Right ventricle myocardium inferior (tissue), 1 donor: Measurements from ENCODE around the gene ODF2. TPM values are rescaled to one million over a fixed set of nuclear protein-coding genes. Genes with fewer than 3 reads are reported as not detected.
A peak's percentile ranks its signal among the peaks of the same experiment; 100 is the strongest.
"Not testable (repeated sequence)": the region's sequence is repeated elsewhere in the genome, so short reads cannot be mapped to it uniquely, and the experiment has no call there.

Source experiments
- ATAC-seq: fragments of 200-7000 bp; cut with Tn5 transposase; one replicate; pipeline ENCODE4 v1.9.1; 2020; ENCODE audit warnings: mild to moderate bottlenecking, moderate library complexity
- DNase-seq: peaks from one replicate; pipeline ENCODE4 v3.0.0; 2021; ENCODE audit errors: missing footprints
- intact Hi-C: fragments of 100-400 bp; cut with DNase I; formaldehyde crosslinking; loops from one replicate; pipeline ENCODE4 v1.11.0; 2022
- total RNA-seq: library from RNA; stranded (reverse); fragmentation: NEBNext Ultra II Directional; extraction: Animal tissue kit (Norgen Biotek cat#: 25700); gene quantifications from one replicate; pipeline ENCODE4 v1.2.1, GENCODE V29; 2021
- donor health status: DM: no; HTN: yes; CAD: no; lungs with severe emphysema.

The ODF2 gene
- total RNA-seq, 1 donor from 2014 or later = 10.8 TPM

DNA sequence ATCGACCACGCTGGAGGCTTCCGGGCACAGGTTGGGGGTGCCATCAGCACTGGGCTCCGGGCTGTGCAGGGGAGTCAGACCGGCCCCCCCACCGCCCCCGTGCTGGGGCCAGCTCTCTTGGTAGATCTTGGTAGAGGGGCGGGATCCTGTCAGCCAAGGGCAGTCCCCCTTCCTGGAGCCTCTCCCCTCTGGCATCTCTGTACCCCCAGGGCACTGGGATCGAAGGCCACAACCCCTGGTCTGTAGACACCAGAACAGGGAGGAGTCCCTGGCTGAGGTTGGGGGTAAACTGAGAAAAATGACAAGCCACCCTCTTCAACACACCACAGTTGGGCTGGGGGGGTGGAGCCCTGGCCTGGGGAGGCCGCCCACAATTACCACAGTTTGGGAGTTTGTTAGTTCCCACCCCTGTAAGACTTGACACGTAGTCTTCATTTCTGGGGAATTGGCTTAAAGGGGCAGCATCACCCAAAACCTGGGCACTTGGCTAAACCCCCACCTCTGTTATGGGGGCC, 34.3 kb upstream of the ODF2 start:
- intact Hi-C loops = no loop called here
- ATAC-seq (peak; percentile 24), DNase-seq (no peak)

DNA sequence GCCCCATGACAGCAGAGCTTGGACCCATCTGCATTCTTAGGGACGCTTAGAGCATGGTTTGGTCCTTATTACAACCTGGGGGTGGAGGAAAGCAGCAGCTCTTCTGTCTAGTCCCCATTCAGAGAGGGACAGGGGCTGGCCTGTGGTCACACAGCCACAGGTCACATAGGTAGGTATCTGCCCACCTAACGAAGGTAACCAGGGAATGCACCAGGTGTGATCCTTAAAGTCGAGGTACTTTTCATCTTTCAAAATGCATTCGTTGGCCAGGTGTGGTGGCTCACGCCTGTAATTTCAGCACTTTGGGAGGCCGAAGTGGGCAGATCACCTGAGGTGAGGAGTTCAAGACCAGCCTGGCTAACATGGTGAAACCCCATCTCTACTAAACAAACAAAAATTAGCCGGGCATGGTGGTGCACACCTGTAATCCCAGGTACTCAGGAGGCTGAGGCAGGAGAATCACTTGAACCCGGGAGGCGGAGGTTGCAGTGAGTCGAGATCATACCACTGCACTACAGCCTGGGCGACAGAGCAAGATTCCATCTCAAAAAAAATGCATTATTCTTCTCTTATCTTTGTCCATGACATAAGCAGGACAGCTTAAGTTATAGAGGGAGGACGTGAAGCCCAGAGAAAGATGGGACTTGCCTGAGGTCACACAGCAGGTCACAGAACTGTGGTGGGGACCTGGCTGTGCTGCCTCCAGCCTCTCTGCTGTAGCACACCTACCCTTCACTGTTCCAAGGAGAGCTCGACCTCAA, 33.6 kb upstream of the ODF2 start:
- intact Hi-C loops, DNase-seq, ATAC-seq: not testable (repeated sequence)

DNA sequence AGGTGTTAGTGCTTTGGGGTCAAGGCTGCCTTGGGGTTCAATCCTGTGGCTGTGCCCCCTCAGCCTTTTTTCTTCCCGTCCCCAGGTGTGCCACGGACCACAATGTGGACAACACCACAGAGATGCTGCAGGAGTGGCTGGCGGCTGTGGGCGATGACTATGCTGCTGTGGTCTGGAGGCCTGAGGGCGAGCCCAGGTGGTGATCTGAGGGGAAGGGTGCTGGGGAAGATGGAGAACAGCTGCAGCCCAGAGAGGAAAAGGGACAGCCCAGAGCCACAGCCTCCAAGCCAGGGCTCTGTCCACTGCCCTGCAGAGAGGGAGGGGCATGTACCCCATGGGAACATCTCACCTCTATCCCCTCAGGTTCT, 33.0 kb upstream of the ODF2 start:
- intact Hi-C loops = no loop called here
- ATAC-seq (no peak), DNase-seq (no peak)

DNA sequence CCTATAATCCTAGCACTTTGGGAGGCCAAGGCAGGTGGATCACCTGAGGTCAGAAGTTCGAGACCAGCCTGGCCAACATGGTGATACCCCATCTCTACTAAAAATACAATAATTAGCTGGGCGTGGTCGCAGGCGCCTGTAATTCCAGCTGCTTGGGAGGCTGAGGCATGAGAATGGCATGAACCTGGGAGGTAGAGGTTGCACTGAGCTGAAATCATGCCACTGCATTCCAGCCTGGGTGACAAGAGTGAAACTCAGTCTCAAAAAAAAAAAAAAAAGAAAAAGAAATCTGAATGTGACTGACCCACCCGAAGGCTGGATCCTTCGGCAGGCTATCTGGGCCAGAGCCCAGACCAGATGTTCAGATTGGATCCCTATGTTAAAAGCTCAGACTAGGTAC, 32.5 kb upstream of the ODF2 start:
- ATAC-seq, intact Hi-C loops, DNase-seq: not testable (repeated sequence)

DNA sequence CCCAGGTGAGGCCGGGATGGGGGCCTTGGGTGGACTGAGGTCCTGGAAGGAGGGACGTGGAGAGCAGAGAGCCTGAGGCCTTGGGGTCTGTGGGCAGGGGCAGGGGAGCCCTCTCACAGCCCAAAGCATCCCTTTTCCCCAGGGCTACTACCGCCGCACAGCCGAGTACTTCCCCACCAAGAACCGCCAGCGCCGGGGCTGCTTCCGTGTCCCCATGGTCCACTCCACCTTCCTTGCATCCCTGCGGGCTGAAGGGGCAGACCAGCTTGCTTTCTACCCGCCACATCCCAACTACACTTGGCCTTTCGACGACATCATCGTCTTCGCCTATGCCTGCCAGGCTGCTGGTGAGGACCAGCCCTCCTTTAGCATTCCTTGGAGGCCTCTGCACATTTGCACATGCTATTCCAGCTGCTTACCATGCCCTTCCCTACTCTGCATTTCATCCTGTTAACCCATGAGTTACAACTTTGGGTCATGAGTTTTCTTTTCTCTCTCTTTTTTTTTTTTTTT, 31.5 kb upstream of the ODF2 start:
- ATAC-seq (no peak), DNase-seq (no peak)

DNA sequence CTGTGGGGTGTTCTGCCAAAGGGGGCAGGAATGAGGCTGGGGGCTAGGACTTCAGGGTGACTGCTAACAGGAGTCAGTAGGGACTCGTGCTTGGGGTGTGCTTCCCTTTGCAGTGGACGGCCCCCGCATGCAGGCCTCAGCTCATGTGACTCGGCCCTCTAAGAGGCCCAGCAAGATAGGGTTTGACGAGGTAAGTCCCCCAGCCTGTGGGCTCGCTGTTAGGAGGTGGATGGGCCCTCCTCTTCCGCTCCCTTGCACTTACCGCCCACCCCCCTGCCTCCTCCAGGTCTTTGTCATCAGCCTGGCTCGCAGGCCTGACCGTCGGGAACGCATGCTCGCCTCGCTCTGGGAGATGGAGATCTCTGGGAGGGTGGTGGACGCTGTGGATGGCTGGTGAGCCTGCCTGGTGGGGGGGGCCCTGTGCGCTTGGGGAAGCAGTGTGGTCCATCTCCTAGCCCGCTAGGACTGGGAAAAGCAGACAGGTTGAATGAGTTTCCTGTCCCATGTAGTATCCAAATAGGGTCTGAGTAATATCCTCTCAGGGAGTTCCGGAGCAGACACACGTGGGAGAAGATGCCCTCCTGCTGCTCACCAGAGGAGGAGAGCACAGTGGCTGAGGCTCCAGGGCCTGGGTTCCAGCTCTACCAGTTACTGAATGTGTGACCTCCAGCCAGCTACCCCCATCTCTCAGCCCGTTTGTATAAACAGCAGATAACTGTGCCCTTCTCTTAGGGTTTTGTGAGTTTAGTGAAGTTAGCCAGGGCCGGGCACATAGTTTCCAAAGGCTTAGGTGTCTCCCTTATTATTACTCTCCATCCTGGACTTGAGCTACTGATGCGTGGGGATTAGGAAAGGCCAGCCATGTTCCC, 26.9 kb upstream of the ODF2 start:
- intact Hi-C loops = no loop called here
- no peak for ATAC-seq
- DNase-seq = no peak

More for the DNA sequence above, 31.5 kb upstream of the ODF2 start:
- intact Hi-C loops = no loop called here

DNA sequence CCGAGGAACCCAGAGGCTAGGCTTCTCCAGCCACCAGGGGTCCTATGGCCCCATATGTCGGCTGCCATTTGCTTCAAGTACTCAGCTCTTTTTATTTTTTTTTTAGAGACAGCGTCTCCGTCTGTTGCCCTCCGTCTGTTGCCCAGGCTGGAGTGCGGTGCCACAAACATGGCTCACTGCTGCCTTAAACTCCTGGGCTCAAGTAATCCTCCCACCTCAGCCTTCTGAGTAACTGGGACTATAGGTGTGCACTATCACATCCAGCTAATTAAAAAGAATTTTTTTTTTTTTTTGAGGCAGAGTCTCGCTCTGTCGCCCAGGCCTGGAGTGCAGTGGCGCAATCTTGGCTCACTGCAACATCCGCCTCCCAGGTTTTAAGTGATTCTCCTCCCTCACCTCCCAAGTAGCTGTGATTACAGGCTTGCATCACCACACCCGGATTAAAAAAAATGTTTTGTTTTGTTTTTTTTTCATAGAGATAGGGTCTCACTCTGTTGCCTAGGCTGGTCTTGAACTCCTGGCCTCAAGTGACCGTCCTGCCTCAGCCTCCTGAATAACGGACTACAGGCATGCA, 26.2 kb upstream of the ODF2 start:
- DNase-seq (peak; percentile 11), ATAC-seq (no peak)
- intact Hi-C loops = no loop called here

DNA sequence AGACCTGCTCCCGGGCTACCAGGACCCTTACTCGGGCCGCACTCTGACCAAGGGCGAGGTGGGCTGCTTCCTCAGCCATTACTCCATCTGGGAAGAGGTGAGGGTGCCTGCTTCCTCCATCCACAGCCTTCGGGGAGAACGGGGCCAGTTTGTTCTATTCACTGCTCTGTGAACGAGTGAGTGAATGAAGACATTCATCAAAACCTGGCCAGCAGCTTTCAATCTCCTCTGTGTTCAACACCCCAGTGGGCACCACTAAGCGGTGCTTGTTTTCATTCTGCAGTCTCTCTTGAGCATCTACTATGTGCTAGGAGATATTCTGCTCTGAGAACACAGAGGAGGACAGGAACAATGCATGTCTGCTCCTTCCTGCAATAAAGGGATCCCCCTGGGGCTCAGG, 24.6 kb upstream of the ODF2 start:
- DNase-seq (no peak), ATAC-seq (no peak)
- intact Hi-C loops = no loop called here

DNA sequence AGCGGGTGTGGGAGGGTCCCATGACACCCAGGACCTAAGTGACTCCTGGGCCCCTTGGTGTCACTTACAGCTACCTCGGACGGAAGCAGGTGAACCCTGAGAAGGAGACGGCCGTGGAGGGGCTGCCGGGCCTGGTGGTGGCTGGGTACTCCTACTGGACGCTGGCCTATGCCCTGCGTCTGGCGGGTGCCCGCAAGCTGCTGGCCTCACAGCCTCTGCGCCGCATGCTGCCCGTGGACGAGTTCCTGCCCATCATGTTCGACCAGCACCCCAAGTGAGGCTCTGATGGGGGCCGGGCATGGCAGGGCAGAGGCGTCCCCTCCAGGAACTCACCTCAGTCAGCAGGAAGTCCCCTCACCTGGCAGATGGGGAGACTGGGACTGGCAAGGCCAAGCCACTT, 21.5 kb upstream of the ODF2 start:
- DNase-seq (no peak), ATAC-seq (no peak)
- intact Hi-C loops = no loop called here

DNA sequence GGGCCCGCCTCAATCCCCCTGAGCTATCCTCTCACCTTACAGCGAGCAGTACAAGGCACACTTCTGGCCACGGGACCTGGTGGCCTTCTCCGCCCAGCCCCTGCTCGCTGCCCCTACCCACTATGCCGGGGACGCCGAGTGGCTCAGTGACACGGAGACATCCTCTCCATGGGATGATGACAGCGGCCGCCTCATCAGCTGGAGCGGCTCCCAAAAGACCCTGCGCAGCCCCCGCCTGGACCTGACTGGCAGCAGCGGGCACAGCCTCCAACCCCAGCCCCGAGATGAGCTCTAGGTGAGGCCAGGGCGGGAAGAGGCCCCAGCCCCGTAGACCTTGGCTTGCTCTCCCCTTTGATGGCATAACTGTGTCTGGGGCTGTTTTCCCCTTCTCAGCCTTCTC, 20.2 kb upstream of the ODF2 start:
- DNase-seq = peak; percentile 68
- no peak for ATAC-seq
- intact Hi-C loops = no loop called here

DNA sequence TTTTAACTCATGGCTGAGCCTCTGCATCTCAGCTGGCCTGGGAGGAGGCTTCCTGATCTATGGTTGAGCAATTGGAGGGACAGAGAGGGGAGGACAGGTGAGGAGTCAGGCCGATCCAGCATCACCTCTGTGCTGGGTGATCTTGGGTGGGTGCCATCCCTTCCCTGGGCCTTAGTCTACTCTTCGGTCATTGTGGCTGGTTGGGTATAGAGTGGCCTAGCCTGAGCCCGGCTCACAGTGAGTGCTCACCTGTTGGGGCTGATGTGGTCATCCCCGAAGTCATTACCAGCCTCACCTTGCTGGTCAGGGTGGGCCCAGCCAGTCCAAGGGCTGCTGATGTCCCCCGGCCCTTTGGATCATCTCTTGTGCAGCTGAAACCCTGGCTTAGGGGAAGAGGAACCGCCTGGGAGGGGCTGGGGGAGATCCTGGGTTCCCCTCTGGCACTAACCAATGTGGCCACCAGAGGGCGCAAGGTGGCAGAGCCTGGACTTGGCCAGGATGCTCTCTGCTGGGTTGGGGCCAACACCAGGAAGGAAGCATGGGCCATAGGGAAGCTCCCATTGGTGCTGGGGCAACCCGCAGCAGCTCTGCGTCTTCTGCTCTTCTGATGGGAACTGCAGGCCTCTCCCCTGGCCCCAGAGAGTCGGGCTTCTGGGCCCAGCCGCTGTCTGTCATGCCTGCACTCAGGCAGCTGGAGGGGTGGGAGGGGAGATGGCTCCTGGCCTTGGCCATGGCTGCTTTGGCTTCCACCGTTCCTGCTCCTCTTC, 17.3 kb upstream of the ODF2 start:
- intact Hi-C loops = no loop called here
- ATAC-seq (peak; percentile 92), DNase-seq (peak; percentile 92)

DNA sequence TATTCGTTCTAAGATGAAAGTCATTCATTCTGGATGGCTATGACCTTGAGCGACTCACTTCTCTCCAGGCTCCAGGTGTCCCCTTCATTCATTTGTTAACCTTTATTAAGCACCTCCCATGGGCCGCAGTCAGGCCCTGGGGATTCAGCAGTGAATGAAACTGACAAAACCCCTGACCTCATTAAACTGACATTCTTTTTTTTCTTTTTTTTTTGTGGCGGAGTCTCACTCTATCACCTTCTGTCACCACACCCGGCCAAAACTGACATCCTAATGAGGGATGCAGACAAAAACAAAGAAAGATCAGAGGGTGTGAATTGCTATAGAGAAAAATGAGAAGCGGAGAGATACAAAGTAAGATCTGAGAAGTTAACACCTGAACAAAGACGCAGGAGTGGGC, 16.5 kb upstream of the ODF2 start:
- no peak for ATAC-seq
- DNase-seq = peak; percentile 30
- intact Hi-C loops = no loop called here

DNA sequence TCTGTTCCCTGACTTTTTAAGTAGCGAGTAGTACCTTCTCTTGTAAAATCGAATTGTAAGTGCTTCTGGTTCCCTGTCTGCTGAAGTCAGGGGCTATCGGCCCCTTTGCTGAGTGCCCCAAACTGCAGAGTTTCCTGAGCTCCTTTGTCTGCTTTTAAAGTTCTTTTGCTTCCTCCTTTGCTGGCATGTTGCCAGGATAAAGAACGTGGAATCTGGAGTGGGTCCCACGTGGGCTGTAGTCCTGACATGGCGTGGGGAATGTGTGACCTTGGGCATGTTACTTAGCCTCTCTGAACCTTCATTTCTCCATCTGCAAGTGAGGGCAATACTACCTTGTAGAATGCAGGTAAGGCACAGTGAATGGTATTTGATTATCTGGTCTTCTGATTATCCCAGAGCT, 13.7 kb upstream of the ODF2 start:
- ATAC-seq (no peak), DNase-seq (peak; percentile 9)
- intact Hi-C loops = no loop called here

DNA sequence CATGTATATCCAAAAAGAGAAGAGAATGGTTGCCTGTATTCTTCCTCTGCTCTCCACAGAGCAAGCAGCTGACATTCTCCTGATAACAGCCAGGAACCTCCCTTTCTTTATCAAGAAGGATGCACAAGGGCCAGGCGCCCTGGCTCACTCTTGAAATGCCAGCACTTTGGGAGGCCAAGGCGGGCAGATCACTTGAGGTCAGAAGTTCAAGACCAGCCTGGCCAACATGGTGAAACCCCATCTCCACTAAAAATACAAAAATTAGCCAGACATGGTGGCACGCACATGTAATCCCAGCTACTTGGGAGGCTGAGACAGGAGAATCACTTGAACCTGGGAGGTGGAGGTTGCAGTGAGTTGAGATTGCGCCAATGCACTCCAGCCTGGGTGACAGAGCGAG, 9.3 kb upstream of the ODF2 start:
- intact Hi-C loops = not testable (repeated sequence)

DNA sequence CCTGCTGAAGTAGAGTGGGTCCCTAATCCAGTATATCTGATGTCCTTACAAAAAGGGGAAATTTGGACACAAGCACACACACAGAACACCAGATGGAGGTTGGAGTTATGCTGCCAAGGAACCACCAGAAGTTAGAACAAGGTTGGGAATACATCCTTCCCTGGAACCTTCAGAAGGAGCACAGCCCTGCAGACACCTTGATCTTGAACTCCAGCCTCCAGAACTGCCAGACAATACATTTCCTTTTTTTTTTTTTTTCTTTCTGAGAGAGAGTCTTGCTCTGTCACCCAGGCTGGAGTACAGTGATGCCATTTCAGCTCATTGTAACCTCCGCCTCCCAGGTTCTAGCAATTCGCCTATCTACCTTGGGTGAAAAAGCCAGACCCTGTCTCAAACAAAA, 7.1 kb upstream of the ODF2 start:
- ATAC-seq = no peak
- intact Hi-C loops = no loop called here

More for the DNA sequence above, 9.3 kb upstream of the ODF2 start:
- DNase-seq = peak; percentile 60
- ATAC-seq = not testable (repeated sequence)

DNA sequence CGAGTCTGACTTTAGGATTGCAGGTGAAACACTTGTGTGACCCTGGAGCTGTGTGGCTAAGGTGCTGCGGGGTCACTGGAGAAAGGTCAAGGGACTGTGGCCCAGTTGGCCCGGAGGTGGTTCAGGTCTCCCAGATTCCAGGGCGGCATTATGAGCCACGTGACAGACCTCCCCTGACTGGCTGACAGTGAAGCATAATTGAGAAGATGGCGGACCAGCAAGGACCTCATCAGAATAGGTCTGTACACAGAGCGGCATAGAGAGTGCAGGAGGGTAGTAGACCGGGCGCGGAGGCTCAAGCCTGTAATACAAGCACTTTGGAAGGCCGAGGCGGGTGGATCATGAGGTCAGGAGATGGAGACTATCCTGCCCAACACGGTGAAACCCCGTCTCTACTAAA, 815 bp upstream of the ODF2 start:
- ATAC-seq (no peak), DNase-seq (no peak)
- intact Hi-C loops = loop anchor here (5.0 kb wide), 1 partner anchor 93 kb away; no protein-coding TSS in a partner anchor

More for the DNA sequence above, 7.1 kb upstream of the ODF2 start:
- no peak for DNase-seq

DNA sequence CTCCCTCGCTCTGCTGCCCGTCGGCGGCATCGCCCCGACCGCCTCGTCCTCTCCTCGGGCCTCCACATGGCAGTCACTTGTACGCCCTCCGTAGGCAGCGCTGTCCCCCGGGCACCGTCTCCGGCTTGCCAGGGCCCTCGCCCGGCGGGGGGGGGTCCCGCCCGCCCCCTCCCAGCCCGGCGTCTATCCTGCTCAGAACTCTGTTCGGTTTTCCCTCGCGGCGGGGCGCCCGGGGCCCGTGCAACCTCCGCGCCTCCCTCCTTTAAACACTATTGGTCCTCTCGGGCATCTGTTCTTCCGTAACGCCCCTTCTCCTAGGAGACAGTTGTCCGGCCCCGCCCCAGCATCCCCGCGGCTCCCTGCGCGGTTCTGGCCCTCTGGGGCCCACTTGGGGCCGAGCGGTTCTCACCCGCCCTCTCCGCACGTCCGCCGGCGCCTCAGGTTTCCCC, 831 bp downstream of the ODF2 start:
- intact Hi-C loops = loop anchor here (5.0 kb wide), 1 partner anchor 94 kb away; no protein-coding TSS in a partner anchor
- ATAC-seq (peak; percentile 81), DNase-seq (peak; percentile 86)

DNA sequence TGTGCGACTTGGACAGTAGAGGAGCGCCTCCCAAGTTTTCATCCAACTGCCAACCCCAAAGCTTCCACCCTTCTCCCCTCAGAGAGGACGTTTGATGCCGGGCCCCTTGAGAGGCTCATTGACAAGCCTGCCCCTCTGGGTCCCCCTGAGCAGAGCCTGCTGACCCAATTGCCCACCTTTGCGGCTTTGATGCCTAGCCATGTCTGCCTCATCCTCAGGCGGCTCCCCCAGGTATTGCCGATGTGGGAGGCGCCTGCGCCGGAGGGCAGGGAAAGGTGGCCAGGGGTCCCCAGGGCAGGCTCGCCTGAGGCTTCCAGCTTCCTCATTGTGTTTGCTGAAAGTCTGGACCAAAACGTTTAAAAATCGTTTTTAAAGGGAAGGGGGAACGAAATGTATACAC, 1.4 kb downstream of the ODF2 start:
- ATAC-seq (no peak), DNase-seq (no peak)
- intact Hi-C loops = loop anchor here (5.0 kb wide), 1 partner anchor 95 kb away; no protein-coding TSS in a partner anchor
